ENCODE results near the gene CPA5.

DNA sequence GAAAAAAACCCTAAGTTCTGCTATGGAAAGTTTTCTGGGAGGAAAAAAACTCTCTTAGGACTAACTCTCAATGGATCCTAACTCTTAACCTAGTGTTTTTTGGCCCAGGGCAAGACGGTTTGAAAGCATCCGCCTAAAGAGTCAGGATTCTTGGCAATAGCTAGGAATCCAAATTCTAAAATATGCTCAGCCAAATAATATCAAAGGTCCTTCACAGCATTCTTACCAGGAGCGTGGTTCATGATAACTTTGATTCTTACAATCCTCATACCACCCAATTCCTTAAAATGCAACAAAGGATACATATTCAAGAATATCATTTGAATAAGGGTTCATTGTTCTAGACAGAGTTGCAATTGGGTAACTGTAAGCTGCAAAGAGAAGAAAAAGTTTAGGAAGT is 57.0 kb downstream of the CPA5 start:
- TF ChIP-seq, protein P1, sequence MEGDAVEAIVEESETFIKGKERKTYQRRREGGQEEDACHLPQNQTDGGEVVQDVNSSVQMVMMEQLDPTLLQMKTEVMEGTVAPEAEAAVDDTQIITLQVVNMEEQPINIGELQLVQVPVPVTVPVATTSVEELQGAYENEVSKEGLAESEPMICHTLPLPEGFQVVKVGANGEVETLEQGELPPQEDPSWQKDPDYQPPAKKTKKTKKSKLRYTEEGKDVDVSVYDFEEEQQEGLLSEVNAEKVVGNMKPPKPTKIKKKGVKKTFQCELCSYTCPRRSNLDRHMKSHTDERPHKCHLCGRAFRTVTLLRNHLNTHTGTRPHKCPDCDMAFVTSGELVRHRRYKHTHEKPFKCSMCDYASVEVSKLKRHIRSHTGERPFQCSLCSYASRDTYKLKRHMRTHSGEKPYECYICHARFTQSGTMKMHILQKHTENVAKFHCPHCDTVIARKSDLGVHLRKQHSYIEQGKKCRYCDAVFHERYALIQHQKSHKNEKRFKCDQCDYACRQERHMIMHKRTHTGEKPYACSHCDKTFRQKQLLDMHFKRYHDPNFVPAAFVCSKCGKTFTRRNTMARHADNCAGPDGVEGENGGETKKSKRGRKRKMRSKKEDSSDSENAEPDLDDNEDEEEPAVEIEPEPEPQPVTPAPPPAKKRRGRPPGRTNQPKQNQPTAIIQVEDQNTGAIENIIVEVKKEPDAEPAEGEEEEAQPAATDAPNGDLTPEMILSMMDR (IDR thresholded peaks at IDR 0.05; ENCODE audit: borderline replicate concordance, extremely low read depth, low read length, poor library complexity, severe bottlenecking): no peak
- TF ChIP-seq EZH2 (IDR thresholded peaks at IDR 0.05; ENCODE audit: borderline replicate concordance, low read depth, low read length, severe bottlenecking): no peak
